GM12892 (cell line): ENCODE measurements around the gene CHRNG.

Source experiments
- POLR2A ChIP-seq: IDR thresholded peaks from 2 replicates; pipeline ENCODE4 v1.6.1; 2011; ENCODE audit warnings: low read depth, low read length, control low read depth
- POLR2AphosphoS5 ChIP-seq: IDR thresholded peaks from 2 replicates; pipeline ENCODE4 v1.6.1; 2011; ENCODE audit warnings: low read depth, low read length, control low read depth
- TAF1 ChIP-seq: IDR thresholded peaks from 2 replicates; pipeline ENCODE4 v1.6.1; 2011; ENCODE audit warnings: low read depth, mild to moderate bottlenecking, control low read depth, low read length, borderline replicate concordance

- no peak for TF ChIP-seq POLR2A
- TF ChIP-seq TAF1 = no peak
- TF ChIP-seq POLR2AphosphoS5 = no peak
These were observed 22.9 kb upstream of the CHRNG start for GRCh38 chr2:232516551-232516950.
